Stimulated activated CD8-positive, alpha-beta memory T cell treated with anti-CD3 and anti-CD28 coated beads, Interleukin-7, amount 100 ng/mL, for 1 hour (primary cell): ENCODE results near the gene FAAP24.
"Not testable (repeated sequence)": the region's sequence is repeated elsewhere in the genome, so short reads cannot be mapped to it uniquely, and the experiment has no call there.

Experiments used
- DNase-seq, 2 donors: peaks; one replicate each; pipeline ENCODE4 v3.0.0-alpha.2; 2020; ENCODE audit warnings: low read depth in 2 of 2

Gene FAAP24

DNA sequence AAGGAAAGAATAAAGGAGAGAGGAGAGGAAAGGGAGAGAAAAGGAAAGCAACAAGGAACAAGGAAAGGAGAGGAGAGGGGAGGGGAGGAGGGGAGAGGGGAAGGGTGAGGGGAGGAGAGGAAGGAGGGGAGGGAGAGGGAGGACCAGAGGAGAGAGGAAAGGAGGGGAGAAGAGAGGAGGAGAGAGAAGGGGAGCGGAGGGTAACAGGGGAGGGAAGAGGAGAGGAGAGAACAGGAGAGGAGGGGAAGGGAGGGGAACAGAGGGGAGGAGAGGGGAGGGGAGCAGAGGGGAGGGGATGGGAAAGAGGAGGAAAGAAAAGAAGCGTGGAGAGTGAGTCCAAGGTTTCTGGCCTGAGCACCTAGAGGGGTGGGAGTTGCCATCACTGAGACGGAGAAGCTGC lies 26.7 kb downstream of the FAAP24 start:
- DNase-seq, result no peak

DNA sequence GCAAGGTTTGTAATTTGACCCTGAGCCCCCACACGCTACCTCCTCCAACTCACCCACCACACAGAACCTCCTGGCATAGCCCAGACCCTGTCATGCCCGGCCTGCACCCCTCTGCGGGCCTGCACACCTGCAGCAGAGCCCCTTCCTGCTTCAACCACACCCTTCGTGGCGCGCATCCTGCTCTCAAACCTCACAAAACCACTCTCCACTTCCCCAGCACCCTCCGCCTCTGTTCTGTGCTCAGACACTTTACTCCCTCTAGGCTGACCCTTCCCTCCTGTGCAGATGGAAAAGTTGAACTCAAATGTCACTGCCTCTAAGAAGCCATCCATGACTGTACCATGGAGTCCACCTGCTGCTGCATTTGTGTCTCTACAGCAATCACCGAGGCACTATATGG lies 28.5 kb downstream of the FAAP24 start:
- DNase-seq, result no peak

DNA sequence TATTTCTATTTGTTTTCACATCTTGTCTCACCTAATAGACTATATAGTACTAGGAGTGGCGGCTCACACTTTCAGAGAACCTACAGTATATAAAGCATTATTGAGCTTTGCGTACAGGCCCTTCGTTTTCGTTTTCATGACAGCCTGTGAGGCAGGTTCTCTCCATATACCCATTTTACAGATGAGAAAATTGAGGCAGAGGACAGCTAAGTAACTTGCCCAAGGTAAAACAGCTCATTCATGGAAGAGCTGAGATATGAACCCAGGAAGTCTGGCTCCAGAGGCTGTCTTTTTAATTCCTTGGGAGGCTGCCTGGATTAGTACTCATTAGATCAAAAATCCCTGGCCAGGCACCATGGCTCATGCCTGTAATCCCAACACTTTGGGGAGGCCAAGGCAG lies 28.9 kb downstream of the FAAP24 start:
- DNase-seq, result no peak

DNA sequence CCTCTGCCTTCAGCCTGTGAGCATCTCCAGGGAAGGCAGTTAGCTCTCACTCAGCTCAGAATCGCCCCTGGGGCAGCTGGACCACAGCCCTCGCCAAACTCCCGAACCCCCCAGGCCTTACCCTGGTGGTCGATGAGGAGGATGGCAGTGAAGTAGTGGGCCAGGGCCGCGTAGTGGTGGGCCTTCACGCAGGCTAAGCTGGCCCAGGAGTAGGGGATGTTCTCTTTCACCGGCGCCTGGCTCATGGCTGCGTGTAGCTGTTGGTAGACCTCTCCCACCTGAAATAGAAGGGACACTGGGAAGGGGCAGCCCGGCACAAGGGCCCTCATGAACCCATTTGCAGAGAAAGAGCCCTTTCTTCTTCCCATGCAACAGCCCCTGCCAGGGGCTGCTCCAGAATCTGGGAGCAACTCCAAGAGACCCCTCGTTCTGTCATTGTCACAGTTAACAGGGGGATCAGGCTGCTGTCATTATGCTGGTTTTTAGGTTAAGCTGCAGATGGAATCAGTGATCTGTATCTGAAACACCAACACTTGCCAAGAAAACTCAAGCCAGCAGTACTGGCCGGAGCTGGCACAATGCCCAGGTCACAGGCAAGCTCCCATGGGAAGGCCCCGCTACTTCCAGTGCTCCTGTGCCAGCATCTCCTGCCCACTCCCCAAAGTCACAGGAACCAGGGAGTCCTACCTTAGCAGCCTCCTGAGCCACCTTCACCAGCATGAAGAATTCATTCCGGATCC lies 30.3 kb downstream of the FAAP24 start:
- not testable (repeated sequence) for DNase-seq

DNA sequence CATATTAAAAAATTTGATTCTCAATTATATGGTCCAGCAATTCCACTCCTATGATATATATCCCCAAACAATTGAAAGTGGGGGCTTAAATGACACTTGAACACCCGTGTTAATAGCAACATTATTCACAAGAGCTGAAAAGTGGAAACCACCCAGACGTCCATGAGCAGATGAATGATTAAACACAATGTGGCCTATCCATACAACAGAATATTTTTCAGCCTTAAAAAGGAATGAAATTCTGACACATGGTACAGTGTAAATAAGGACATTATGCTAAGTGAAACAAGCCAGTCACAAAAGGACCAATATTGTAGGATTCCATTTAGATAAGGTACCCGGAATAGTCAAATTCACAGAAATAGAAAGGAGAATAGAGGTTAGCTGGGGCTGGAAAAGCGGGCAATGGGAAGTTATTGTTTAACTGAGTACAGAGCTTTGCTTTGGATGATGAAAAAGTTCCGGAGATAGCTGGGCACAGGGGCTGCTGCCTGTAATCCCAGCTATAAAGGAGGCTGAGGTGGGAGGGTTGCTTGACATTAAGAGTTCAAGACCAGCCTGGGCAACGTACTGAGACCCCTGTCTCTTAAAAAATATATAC lies 31.5 kb downstream of the FAAP24 start:
- DNase-seq, result not testable (repeated sequence)

DNA sequence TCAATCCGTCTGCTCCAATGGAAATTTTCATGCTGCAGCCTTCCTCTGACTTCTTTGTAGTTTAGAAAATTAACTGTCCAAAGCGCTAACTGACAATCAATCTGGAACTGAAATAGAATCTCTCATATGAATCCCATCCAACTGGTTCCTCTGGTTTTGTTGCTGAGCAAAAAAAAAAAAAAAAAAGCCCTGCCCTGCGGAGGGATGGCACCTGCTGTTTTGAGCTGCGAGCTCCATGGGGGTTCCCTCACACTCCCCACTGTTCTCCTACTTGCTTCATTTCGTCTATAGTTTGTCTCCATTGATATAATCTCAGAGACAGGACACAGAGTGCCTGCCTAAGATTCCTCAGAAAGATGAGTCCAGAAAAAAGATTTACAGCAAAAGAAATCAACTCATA lies 33.4 kb downstream of the FAAP24 start:
- DNase-seq, result no peak

DNA sequence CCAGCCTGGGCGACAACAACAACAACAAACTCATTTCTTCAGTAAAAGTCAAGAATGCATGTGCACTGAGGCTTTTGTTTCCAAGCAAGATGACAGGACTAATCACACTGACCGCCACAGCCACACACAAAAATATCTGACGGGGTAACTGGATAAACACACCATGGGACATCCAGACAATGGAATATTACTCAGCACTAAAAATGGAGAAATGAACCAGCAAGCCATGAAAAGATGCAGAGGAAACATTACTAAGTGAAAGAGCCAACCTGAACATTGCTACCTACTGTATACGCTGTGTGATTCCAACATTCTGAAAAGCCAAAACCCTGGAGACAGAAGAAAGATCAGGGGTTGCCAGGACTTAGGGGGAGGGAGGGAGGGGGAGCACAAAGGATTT lies 36.7 kb downstream of the FAAP24 start:
- DNase-seq, result no peak

DNA sequence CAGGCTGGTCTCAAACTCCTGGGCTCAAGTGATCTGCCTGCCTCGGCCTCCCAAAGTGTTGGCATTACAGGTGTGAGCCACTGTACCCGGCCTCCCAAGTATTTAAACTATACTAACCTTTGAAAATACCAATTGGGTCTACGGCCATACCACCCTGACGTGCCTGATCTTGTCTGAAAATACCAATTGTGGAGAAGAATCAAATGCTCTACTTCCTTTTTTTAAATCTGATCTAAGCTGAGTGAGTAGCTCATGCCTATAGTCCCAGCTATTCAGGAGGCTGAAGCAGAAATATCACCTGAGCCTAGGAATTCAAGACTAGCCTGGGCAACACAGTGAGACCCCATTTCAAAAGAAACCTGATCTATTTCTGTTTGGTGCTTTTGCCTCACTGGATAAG lies 38.8 kb downstream of the FAAP24 start:
- not testable (repeated sequence) for DNase-seq

DNA sequence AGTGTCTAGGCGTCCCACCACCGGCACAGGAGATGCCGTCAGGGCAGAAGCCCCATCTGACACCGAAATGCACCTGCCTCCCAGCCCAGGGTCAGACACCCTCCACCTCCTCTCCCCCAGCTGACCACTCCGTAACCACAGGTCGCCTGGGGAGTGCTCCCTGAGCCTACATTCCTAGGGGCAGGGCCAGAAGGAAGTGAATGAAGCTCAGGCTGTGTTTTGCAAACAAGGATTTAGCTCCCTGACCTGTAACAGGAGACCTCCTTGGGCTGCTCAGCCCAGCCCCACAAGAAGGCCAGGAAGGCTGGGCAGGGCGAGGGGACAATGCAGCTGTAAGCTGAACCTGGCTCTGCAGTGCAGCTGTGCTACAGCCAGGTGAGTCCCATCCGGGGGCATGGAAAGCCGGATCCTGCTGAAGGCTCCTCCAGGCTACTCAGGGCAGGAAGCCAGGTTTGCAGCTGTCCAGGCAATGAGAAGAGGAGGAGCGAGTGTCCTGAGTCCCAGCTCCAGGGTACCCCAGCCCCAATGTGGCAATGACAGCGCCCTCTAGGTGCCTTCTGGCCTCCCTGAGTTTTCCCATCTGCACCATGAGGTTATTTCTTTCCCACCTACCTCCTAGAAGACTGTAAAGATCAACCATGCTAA lies 50.6 kb downstream of the FAAP24 start:
- no peak for DNase-seq

DNA sequence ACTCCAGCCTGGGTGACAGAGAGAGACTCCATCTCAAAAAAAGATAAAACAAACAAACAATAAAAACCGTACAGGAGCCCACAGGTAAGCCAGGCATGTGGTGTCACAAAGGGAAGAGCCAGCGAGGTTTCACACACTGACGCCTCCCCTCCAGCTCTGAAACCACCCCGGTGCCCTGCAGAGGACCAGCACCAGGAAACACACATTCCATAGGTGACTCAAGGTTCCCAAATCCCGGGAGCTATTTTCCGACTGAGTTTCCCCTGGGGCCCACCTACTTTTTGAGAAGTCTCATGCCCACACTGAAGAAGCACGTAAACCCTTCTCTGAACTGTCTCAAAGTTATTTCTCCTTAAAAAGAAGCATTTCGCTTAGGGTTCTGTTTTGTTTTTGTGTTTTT lies 52.4 kb downstream of the FAAP24 start:
- no peak for DNase-seq

DNA sequence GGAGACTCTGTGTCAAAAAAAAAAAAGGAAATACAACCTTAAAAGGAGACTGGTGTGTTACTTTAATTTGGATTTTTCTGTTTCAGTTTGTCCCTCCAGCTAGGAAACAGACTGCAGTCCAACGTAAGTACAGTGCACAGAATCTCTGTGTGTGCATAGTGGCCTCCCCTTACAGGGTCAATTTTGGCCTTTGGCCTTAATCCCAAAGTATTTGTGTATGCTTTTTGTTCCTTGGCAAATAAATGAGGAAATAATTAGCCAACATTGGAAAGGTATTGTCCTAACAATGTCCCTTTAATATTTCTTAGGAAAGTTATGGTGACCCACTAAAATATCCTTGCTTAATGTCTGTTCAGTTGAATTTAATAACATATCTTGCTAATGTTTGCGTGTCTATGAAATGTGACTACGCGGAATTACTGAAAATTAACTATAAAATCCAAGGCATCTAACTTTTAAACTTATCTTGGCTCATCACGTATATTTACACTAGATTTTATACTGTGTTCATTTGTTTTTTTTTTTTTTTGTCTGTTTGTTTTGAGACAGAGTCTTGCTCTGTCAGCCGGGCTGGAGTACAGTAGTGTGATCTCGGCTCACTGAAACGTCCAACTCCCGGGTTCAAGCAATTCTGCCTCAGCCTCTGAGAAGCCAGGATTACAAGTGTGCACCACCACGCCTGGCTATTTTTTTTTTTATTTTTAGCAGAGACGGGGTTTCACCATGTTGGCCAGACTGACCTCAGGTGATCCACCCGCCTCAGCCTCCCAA lies 53.6 kb downstream of the FAAP24 start:
- not testable (repeated sequence) for DNase-seq

DNA sequence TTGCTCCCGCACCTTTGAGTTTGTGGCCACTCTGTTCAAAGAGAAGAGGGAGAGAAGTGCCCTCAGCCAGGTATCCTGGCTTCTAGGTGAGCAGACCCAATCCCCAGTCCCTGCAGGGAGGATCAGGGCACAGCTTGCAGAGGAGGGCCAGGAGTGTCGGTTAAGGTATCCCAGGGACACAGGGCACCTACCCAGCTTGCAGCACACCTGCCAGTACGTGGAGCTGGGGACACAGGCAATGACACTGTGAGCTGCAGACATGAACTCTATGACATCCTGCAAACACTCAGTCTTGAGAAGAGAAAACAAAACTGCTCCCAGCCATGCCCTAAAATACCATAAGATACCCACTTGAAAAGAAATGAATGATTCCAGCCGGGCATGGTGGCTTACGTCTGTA lies 54.6 kb downstream of the FAAP24 start:
- not testable (repeated sequence) for DNase-seq
